Measurements from ENCODE around the gene RUSC2.
"Not testable (repeated sequence)": the region's sequence is repeated elsewhere in the genome, so short reads cannot be mapped to it uniquely, and the experiment has no call there.

RUSC2 gene

DNA sequence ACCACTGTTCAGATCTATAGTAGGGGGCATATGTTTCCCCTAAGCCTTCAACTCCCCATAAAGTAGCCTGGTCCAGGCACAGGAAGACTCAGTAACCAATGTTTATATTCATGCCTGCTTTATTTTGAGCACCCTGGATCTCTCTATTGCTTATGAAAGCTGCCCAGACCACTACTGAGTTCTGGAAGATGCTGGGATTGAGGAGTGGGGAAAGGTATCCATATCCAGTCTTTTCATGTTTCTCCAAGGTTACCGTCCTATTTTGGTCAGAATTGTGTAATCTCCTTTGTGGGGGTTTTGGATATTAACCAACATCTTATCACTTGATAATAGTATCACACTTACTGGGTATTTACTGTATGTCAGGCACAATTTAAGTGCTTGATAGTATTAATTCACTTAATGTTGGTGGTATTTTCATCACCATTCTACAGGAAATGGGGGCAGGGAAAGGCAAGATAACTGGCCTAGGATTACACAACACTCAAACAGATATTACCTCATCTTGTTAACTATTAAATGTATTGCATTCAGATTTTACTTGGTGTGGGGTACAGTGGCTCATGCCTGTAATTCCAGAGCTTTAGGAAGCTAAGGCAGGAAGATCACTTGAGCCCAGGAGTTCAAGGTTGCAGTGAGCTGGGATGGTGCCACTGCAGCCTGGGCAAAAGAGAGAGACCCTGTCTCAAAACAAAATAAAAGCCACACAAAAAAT, 36.3 kb downstream of the RUSC2 start:
- DNase-seq, result no peak

GRCh38 chr9:35529161-35529823, 39.4 kb downstream of the RUSC2 start:
- no peak for DNase-seq

- DNase-seq, result no peak
Observed at GRCh38 chr9:35533398-35533797, 43.5 kb downstream of the RUSC2 start.

- DNase-seq, result not testable (repeated sequence)
Observed at GRCh38 chr9:35534921-35535320, 45.0 kb downstream of the RUSC2 start.

GRCh38 chr9:35537913-35538312, 48.0 kb downstream of the RUSC2 start:
- DNase-seq, result no peak

DNA sequence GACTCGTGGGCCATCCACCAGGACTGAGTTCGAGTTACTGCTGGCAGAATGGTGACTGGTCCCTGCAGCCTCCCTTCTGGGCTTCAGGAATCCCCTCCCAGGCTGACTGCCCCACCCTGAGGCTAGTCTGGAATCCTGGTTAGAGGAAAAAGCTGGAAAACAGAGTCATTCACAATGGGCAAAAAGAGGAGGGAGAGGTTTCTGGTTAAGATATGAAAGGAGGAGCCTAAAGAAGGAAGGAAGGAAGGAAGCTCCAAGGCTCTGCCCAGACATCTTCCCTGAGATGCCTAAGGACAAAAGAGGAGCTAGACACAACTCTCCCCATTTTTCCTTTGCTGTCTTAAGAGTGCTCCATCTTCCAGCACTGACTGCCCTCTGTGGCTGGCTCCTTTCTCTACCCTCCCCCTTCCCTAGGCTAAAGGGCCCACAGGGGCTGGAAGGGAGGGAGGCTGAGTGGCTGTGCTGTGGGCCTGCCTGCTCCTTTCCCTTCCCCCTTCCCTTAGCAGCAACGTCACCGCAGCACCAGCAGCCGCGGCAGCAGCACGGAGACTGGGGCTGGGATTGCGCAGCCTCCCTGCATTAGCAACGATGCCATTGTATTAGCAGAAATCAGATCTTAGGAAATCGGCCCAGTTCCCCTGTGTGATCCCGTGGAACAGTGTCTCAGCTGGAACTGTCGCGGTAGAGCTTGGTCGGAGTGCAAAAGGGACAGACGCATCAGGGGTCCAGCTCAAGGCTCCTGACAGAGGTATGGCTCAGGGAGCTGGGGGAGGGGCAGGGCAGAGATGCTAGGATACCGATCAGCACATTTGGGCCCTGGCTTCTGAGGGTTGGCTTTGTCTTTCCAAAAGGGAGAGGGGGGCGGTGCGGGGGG, 48.7 kb downstream of the RUSC2 start:
- no peak for DNase-seq
